ENCODE data around the gene CCDC178.

GRCh38 chr18:33232318-33232626 is 208.2 kb downstream of the CCDC178 start:
- TF ChIP-seq EGR1 (IDR thresholded peaks at IDR 0.05): no peak
- no peak for TF ChIP-seq TAF1 (IDR thresholded peaks at IDR 0.05; ENCODE audit: low read depth)
- no peak for TF ChIP-seq EP300 (IDR thresholded peaks at IDR 0.05; ENCODE audit: borderline replicate concordance)
- no peak for TF ChIP-seq CEBPB (IDR thresholded peaks at IDR 0.05)
- no peak for TF ChIP-seq USF1 (IDR thresholded peaks at IDR 0.05)
- TF ChIP-seq RAD21 (IDR thresholded peaks at IDR 0.05; ENCODE audit: low read depth): no peak
- TF ChIP-seq REST (IDR thresholded peaks at IDR 0.05; ENCODE audit: low read depth): no peak
- no peak for TF ChIP-seq NFIC (IDR thresholded peaks at IDR 0.05)
- TF ChIP-seq MAX (IDR thresholded peaks at IDR 0.05): no peak
- TF ChIP-seq TEAD4 (IDR thresholded peaks at IDR 0.05): no peak
